ENCODE results near the gene ANKRD50. TPM values are rescaled to one million over a fixed set of nuclear protein-coding genes. Genes with fewer than 3 reads are reported as not detected.

ANKRD50 gene
- total RNA-seq, 2 experiments from 2014 or later = 0.36 to 0.54 TPM

DNA sequence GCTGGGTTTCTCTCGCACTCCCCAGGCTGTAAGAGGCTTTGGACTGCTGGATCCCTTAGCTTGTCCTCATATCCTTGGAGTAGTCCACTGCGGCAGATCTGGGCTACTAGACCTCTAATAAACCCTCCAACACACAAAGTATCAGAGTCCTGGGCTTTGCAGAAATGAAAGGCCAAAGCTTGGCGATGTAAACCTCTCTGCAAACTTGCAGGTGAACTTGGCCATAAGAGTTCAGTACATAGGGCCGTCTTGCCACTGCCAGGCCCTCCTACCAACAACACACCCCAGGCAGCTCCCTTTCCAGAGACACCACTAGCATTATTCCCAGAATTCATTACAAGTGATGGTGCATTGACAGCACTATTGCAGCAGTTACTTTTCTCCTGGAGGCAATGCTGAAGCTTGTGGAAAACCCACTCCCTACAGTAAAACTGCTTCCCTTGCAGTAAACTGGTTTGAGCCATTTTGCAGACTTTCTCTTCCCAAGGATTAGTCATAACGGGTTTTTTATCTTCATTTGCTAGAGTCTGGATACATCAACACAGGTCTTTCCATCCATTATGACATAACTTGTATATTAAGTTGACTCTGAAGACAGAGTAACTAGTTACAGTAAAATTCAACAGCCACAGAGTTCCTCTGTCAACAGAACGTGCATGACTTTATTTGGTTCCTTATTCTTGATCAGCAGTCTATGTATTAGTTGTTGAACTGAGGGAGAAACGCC is 2.4 kb downstream of the ANKRD50 start:
- no peak for DNase-seq
- no peak overlapping the region for H3K4me3 Mint-ChIP-seq
- TF ChIP-seq CTCF (IDR thresholded peaks at IDR 0.05) = no peak
- intact Hi-C loops (cut with micrococcal nuclease) = no loop called here
- H3K4me1 Mint-ChIP-seq (ENCODE audit: low read depth) = peaks cover 4% of the 10 kb centered on the region
- no peak for ATAC-seq
- H3K9me3 Mint-ChIP-seq = no peaks in the 10 kb centered on the region
- peaks cover 9% of the 10 kb centered on the region for H3K27me3 Mint-ChIP-seq
- POLR2A ChIA-PET = no interaction called here
- CTCF ChIA-PET = no interaction called here
- no peaks in the 10 kb centered on the region for H3K36me3 Mint-ChIP-seq (ENCODE audit: low read depth)
- no peak overlapping the region for H3K27ac Mint-ChIP-seq

DNA sequence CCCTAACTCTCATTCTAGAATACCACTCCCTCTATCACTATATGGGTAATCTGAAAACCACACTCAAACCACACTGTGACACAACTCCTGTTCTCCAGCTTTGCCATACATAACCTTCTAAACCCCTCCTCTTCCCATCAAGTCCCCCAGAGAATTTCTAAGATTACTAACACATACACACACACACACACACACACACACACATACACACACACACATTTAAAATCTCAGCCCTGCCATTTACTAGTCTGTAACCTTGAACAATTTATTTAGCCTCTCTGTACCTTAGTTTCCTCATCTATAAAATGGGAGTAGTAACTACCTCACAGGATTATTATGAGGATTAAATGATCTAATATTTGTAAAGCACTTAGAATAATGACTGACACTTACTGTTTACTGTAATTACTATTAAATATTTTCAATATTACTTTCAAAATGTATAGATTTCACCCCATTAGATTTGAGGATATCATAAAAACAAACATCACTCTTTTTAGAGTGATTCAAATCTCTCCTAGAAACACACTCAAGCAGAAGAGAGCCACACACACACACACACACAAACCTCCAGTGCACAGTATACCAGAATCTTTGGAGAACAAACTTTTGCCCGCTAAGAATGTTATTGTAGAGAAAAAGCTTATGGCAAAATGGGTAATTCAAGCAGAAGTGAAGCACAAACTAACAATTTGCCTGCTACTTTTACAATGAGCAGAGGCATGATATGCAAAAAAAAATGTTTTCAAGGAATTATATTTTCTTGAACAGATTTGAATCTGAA is 3.8 kb downstream of the ANKRD50 start:
- Mint-ChIP-seq H3K9me3 (no peaks in the 10 kb centered on the region), H3K4me1 (ENCODE audit: low read depth) (peaks cover 4% of the 10 kb centered on the region), H3K27me3 (peaks cover 9% of the 10 kb centered on the region), H3K4me3 (no peak overlapping the region), H3K36me3 (ENCODE audit: low read depth) (no peaks in the 10 kb centered on the region), H3K27ac (no peak overlapping the region)
- no peak for ATAC-seq
- ChIA-PET POLR2A (no interaction called here), CTCF (no interaction called here)
- DNase-seq = no peak
- TF ChIP-seq CTCF (IDR thresholded peaks at IDR 0.05) = no peak
- intact Hi-C loops (cut with micrococcal nuclease) = no loop called here

- POLR2A ChIA-PET = no interaction called here
- CTCF ChIA-PET = no interaction called here
- no peaks in the 10 kb centered on the region for H3K9me3 Mint-ChIP-seq
Observed at GRCh38 chr4:124705393-124705792, 7.1 kb downstream of the ANKRD50 start.

DNA sequence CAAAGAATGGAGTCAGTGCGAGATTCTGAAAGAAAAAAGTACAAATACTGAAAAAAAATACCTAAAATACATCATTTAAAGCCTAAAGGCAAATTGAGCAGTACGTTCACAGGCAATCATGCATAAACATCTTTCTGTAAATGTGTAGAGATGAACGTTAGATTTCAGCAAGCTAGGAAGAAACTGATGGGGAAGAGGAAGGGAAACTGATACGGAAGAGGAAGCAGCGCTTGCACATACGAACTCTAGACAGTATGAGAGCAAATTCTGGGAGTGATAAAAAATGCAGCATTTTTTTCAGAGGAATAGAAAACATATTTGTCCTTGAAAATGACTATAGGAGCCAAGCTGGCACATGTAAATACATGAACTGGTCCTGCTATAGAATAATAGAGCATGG is 9.4 kb downstream of the ANKRD50 start:
- POLR2A ChIA-PET = no interaction called here
- ATAC-seq = no peak
- intact Hi-C loops (cut with micrococcal nuclease) = no loop called here

More at GRCh38 chr4:124705393-124705792, 7.1 kb downstream of the ANKRD50 start:
- Mint-ChIP-seq H3K4me3 (no peak overlapping the region), H3K4me1 (ENCODE audit: low read depth) (no peaks in the 10 kb centered on the region), H3K27me3 (peaks cover 5% of the 10 kb centered on the region), H3K36me3 (ENCODE audit: low read depth) (no peaks in the 10 kb centered on the region), H3K27ac (no peak overlapping the region)
- intact Hi-C loops (cut with micrococcal nuclease) = no loop called here
- no peak for DNase-seq
- no peak for TF ChIP-seq CTCF (IDR thresholded peaks at IDR 0.05)
- no peak for ATAC-seq

More for the DNA sequence above, 9.4 kb downstream of the ANKRD50 start:
- no peak for TF ChIP-seq CTCF (IDR thresholded peaks at IDR 0.05)
- DNase-seq = no peak
- peaks cover 4% of the 10 kb centered on the region for H3K27me3 Mint-ChIP-seq
- no peaks in the 10 kb centered on the region for H3K36me3 Mint-ChIP-seq (ENCODE audit: low read depth)
- no peak overlapping the region for H3K27ac Mint-ChIP-seq
- no peak overlapping the region for H3K4me3 Mint-ChIP-seq
- no peaks in the 10 kb centered on the region for H3K4me1 Mint-ChIP-seq (ENCODE audit: low read depth)
- CTCF ChIA-PET = no interaction called here
- no peaks in the 10 kb centered on the region for H3K9me3 Mint-ChIP-seq

All from activated CD8-positive, alpha-beta T cell treated with anti-CD3 and anti-CD28 coated beads for 36 hours (primary cell).